K562 (cell line): ENCODE measurements around the gene C10orf71. TPM values are rescaled to one million over a fixed set of nuclear protein-coding genes. Genes with fewer than 3 reads are reported as not detected.

Experiments
- BCL6 ChIP-seq: fragments of 250-450 bp; sonication (Bioruptor Pico); IDR thresholded peaks from 2 replicates; pipeline ENCODE4 v1.4.0; 2020
- CTBP1 ChIP-seq: fragments of 450-650 bp; IDR thresholded peaks from 2 replicates; pipeline ENCODE4 v1.6.1; 2016; ENCODE audit warnings: borderline replicate concordance
- E2F6 ChIP-seq, 2 experiments: IDR thresholded peaks; 2 replicates each; pipeline ENCODE4 v1.6.1; 2011; ENCODE audit warnings: borderline replicate concordance in 1 of 2, control low read depth in 1 of 2, low read depth in 1 of 2, low read length in 1 of 2, mild to moderate bottlenecking in 1 of 2, mixed read lengths in 1 of 2, moderate library complexity in 1 of 2; ENCODE audit not compliant: insufficient read depth in 1 of 2, insufficient read length in 1 of 2, poor library complexity in 1 of 2, severe bottlenecking in 1 of 2; ENCODE audit errors: extremely low read depth in 1 of 2
- ELK3 ChIP-seq: fragments of 450-650 bp; formaldehyde crosslinking; IDR thresholded peaks from 2 replicates; pipeline ENCODE4 v1.4.0; 2020; ENCODE audit warnings: mild to moderate bottlenecking
- ESRRA ChIP-seq: fragments of 450-650 bp; IDR thresholded peaks from 2 replicates; pipeline ENCODE4 v1.6.1; 2014; ENCODE audit warnings: low read depth, mild to moderate bottlenecking, moderate library complexity, borderline replicate concordance
- HCFC1 ChIP-seq: IDR thresholded peaks from 2 replicates; pipeline ENCODE4 v1.6.1; 2012; ENCODE audit warnings: low read depth, low read length, improper control_type of control experiment
- HNRNPH1 ChIP-seq: fragments of 200-400 bp; formaldehyde crosslinking; optimal IDR thresholded peaks from 2 replicates; pipeline ENCODE3; 2017; ENCODE audit warnings: low read depth, mild to moderate bottlenecking, low read length, moderate library complexity
- MTA1 ChIP-seq: fragments of 450-650 bp; IDR thresholded peaks from 2 replicates; pipeline ENCODE4 v1.6.1; 2017; ENCODE audit warnings: borderline replicate concordance
- NR2C2 ChIP-seq, 2 experiments: fragments of 200-800 bp in 1 of 2; sonication (Bioruptor generic) in 1 of 2; sonication (generic) in 1 of 2; formaldehyde crosslinking in 1 of 2; IDR thresholded peaks; 2 replicates each; pipeline versions ENCODE4 v1.6.1 to v1.8.0; 2016 to 2022; ENCODE audit warnings: mild to moderate bottlenecking in 1 of 2, missing compliant biosample characterization in 1 of 2, missing genetic modification characterization in 1 of 2, missing genetic modification reagents in 1 of 2
- PATZ1 ChIP-seq: fragments of 250-450 bp; sonication (Bioruptor Pico); IDR thresholded peaks from 2 replicates; pipeline ENCODE4 v1.5.0; 2020; ENCODE audit warnings: mild to moderate bottlenecking, borderline replicate concordance
- RBM17 ChIP-seq: fragments of 200-400 bp; formaldehyde crosslinking; IDR thresholded peaks from 2 replicates; pipeline ENCODE4 v1.6.1; 2017; ENCODE audit warnings: low read depth, mild to moderate bottlenecking, low read length, borderline replicate concordance
- STAT5A ChIP-seq: IDR thresholded peaks from 2 replicates; pipeline ENCODE4 v1.6.1; 2012; ENCODE audit warnings: low read length, inconsistent platforms, borderline replicate concordance
- THRB ChIP-seq: fragments of 450-650 bp; formaldehyde crosslinking; conservative IDR thresholded peaks from 2 replicates; pipeline ENCODE4 v1.4.0; 2022; ENCODE audit warnings: mild to moderate bottlenecking, missing genetic modification characterization
- ZBTB11 ChIP-seq, 3 experiments: fragments of 200-800 bp in 1 of 3; fragments of 250-450 bp in 1 of 3; fragments of 450-650 bp in 1 of 3; sonication (Bioruptor Pico) in 1 of 3; sonication (Bioruptor generic) in 1 of 3; formaldehyde crosslinking in 1 of 3; IDR thresholded peaks; 2 replicates each; pipeline versions ENCODE4 v1.6.1 to v1.8.0; 2016 to 2022; ENCODE audit warnings: mild to moderate bottlenecking in 2 of 3, missing genetic modification characterization in 2 of 3, missing compliant biosample characterization in 1 of 3, moderate library complexity in 1 of 3
- ZNF507 ChIP-seq: conservative IDR thresholded peaks from 2 replicates; pipeline ENCODE4 v1.6.1; 2017; ENCODE audit warnings: missing genetic modification characterization, missing compliant biosample characterization
- polyA plus RNA-seq, 8 experiments: library from polyadenylated mRNA; depleted of rRNA in 4 of 8; stranded (reverse) in 5 of 8; unstranded in 3 of 8; fragments of >200 nt; fragmentation: Nextera tagmentation in 2 of 8; fragmentation: Illumina TruSeq in 1 of 8; extraction: Ambion mirVana in 2 of 8; extraction: Trizol in 1 of 8; gene quantifications; 2 replicates each; pipeline versions ENCODE4 v1.2.1 to v1.2.3, GENCODE V29; 2011 to 2014; ENCODE audit warnings: inconsistent platforms in 1 of 8, missing spikeins in 1 of 8
- total RNA-seq, 7 experiments: library from RNA; depleted of rRNA in 6 of 7; stranded (reverse); fragments of >200 nt in 6 of 7; fragmentation: Illumina TruSeq in 2 of 7; extraction: Trizol in 2 of 7; gene quantifications; 2 replicates each; pipeline versions ENCODE4 v1.2.1 to v1.2.3, GENCODE V29; 2011 to 2021; ENCODE audit warnings: low replicate concordance in 1 of 7

Gene C10orf71
- total and polyA plus RNA-seq, 9 of the 15 experiments (the other 6 are each of a cell fraction or from before 2014, with no cell fraction given) = 0.06 to 4.5 (median 1.3) TPM

- peak in 1 of 3 experiments; percentile 49; a peak in 1 of 6 replicates for TF ChIP-seq ZBTB11 (CRISPR knock-in tag; IDR thresholded peaks at IDR 0.05)
- TF ChIP-seq ZNF507 (tag) = no peak
- TF ChIP-seq BCL6 (CRISPR knock-in tag) = no peak
- TF ChIP-seq E2F6 (IDR thresholded peaks at IDR 0.05; ENCODE audit: borderline replicate concordance in 1 of 2, extremely low read depth in 1 of 2, insufficient read depth in 1 of 2, insufficient read length in 1 of 2, low read depth in 1 of 2, low read length in 1 of 2, poor library complexity in 1 of 2, severe bottlenecking in 1 of 2) = peak; percentile 58 to 64
- peak; percentile 92 for TF ChIP-seq STAT5A
- TF ChIP-seq PATZ1 (CRISPR knock-in tag) = 0 out of 2 replicates have a peak, but pooled peaks have one; percentile 45
- TF ChIP-seq THRB (CRISPR knock-in tag) = 0 out of 2 replicates have a peak, but pooled peaks have one; percentile 74
- TF ChIP-seq RBM17 = no peak
- TF ChIP-seq ESRRA = no peak; the same call in 1 of the 2 replicates
- no peak for TF ChIP-seq HNRNPH1
- TF ChIP-seq HCFC1 = 0 out of 2 replicates have a peak, but pooled peaks have one; percentile 22
- TF ChIP-seq CTBP1 = peak; percentile 63; the same call in 1 of the 2 replicates
- TF ChIP-seq ELK3 = no peak
- TF ChIP-seq MTA1 = peak; percentile 68; the same call in 1 of the 2 replicates
- no peak for TF ChIP-seq NR2C2 (CRISPR knock-in tag; IDR thresholded peaks at IDR 0.05)
- peak; percentile 51; the same call in 1 of the 2 replicates for TF ChIP-seq NR2C2 (tag; IDR thresholded peaks at IDR 0.05)
These were observed 1.4 kb downstream of the C10orf71 start (continued) for GRCh38 chr10:49300140-49300974.
